ENCODE measurements around the gene TBC1D26. TPM values are rescaled to one million over a fixed set of nuclear protein-coding genes. Genes with fewer than 3 reads are reported as not detected.

TBC1D26 gene
- under 0.01 TPM in 1 of 2 replicates, not detected in the other for total RNA-seq

DNA sequence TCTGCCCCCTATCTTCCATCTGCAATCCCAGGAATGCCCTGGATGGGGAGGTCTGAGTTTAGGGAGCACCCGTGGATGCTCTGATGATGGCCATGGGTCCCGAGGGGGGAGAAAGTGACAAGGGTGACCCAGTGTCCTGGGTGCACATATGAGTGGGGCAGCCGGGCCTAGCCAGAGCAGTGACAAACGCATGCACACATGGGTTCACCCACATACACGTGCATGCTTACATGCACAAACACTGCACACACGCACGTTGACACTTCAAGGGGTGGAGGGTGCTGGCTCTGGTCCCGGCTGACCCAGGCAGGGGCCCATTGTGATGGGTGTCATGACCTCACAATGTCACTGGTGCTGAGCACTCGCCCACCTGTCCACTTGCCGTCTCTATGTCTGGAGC, at the start of gene TBC1D26:
Gene TBC1D26 (plus strand): TSS at position 384 of the 400 bp plus-strand sequence. CDS start 3,066 bp downstream, outside the sequence.

DNA sequence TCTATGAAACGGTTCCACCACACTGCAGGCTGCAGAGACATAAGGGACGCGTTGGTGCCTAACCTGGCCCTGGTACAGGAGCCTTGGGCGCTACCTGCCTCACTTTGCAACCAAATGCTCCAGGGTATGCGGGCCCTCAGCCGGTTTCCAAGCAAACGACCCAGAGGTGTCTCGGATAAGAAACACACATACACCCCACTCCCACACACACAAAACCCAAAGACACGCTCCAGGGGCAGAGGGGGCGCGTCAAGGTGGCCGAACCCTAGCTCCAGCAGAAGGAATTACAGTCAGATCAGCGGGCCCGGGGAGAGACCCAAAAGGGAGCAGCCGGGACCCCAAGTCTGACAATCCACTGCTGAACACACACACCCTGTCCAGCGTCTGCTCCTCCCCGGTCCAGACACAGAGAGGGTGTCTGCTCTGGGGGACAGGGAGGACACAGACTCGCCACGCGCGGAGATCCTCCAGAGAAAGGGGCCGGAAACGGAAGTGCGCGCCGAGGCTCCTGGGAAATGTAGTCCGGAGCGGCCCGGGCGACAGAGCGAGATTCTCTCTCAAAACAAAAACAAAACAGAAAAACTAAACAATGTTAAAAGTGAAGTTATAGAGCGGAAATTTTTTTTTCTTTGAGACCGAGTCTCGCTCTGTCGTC, 48.1 kb upstream of the TBC1D26 start, which contains the start of gene TRIM16:
Gene TRIM16 (minus strand): TSS at position 488 of the 655 bp plus-strand sequence. CDS start 32,702 bp downstream, outside the sequence.

DNA sequence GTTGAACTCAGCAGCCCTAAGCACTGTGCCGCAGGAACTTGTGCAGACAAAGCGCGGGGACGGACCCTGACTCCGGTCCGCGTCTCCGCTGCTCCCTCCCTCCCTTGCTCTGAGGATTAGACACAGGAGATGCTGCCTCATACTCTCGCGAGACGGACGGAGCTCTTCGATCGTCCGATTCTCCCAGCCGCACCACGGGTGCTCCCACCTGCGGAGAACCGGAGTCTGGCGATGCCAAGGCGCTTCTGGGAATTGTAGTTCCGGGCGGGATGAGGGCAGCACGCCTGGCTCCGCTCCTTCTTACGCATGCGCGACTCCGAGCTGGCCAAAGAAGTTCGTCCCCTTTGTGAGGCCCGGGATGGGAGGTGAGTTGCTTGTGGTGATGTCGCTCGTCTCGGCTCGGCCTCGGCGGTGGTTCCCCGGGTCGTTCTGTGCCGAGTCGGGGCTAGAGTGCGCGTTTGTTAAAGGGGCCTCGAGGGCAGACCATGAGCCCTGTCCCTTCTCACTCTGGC, 32.6 kb upstream of the TBC1D26 start, which contains the start of gene ZNF286A:
Gene ZNF286A (plus strand): TSS at position 340 of the 512 bp plus-strand sequence. CDS start 578 bp downstream, outside the sequence.

Other genes with a start within 250 kb of the TBC1D26 start
- gene TVP23C, start 168.8 kb upstream of the TBC1D26 start, total RNA-seq, result 18.9 and 19.1 TPM in 2 replicates
- gene FBXW10B, start 112.6 kb upstream of the TBC1D26 start, total RNA-seq, result 0.11 and 0.17 TPM in 2 replicates
- gene TRIM16, start 48.0 kb upstream of the TBC1D26 start, total RNA-seq, result 45.6 and 51.6 TPM in 2 replicates
- 17.4 and 45.2 TPM in 2 replicates for gene ZNF286A, start 32.5 kb upstream of the TBC1D26 start, total RNA-seq
- 2.5 and 5.5 TPM in 2 replicates for gene ADORA2B, start 212.8 kb downstream of the TBC1D26 start, total RNA-seq

All from dermis lymphatic vessel endothelial cell (primary cell).